GM12878 (cell line): ENCODE data around the gene PJA1. TPM values are rescaled to one million over a fixed set of nuclear protein-coding genes. Genes with fewer than 3 reads are reported as not detected.

Source experiments
- ATAC-seq: fragments of 200-7000 bp; cut with Tn5 transposase; 3 replicates; pipeline ENCODE4 v1.9.1; 2020; ENCODE audit warnings: mild to moderate bottlenecking, moderate library complexity
- BruUV-seq: library from RNA; stranded (reverse); fragments of 400-500 nt; replicated peaks from 2 replicates; lab custom pipeline; 2021; lab: Mats Ljungman, UMichigan
- CTCF ChIA-PET: fragments of 300-600 bp; sonication (Branson Sonifier 250); formaldehyde crosslinking; extraction: SDS; loops from one replicate; lab custom pipeline; 2021; ENCODE audit warnings: inconsistent platforms; lab: Yijun Ruan, JAX
- POLR2A ChIA-PET: fragments of 350-600 bp; formaldehyde crosslinking; extraction: SDS; loops from one replicate; lab custom pipeline; 2021; ENCODE audit warnings: inconsistent platforms; lab: Charles Lee
- RAD21 ChIA-PET: fragments of 300-600 bp; sonication (Branson Sonifier 250); formaldehyde crosslinking; loops from one replicate; lab custom pipeline; 2023; ENCODE audit warnings: antibody characterized with exemption; ENCODE audit not compliant: unreplicated experiment; lab: Charles Lee
- SMC1A ChIA-PET: fragments of 300-600 bp; sonication (Branson Sonifier 250); formaldehyde crosslinking; loops from one replicate; lab custom pipeline; 2023; ENCODE audit not compliant: unreplicated experiment, uncharacterized antibody; lab: Charles Lee
- DNase-seq: peaks from one replicate; pipeline ENCODE4 v3.0.0-alpha.2; 2011; ENCODE audit warnings: low read depth, low spot score
- FAIRE-seq: peaks from 3 replicates; lab custom pipeline; 2011; peaks lifted over from hg19 to GRCh38; lab: Jason Lieb, UNC
- H2AFZ ChIP-seq: 2 replicates; pipeline ENCODE4 v1.6.0; 2011; ENCODE audit warnings: low read depth, low read length, control low read depth; ENCODE audit not compliant: control insufficient read depth
- H3K27ac ChIP-seq: 2 replicates; pipeline ENCODE4 v1.5.1; 2011; ENCODE audit warnings: control low read depth; ENCODE audit not compliant: control insufficient read depth, insufficient read depth
- H3K27me3 ChIP-seq, 2 experiments: replicated peaks in 1 of 2; 2 replicates each; pipeline versions ENCODE4 v1.6.0 to v1.6.1; 2011; ENCODE audit warnings: low read length in 1 of 2; ENCODE audit not compliant: control insufficient read depth in 2 of 2, insufficient read depth in 2 of 2
- H3K36me3 ChIP-seq, 2 experiments: 2 replicates each; pipeline ENCODE4 v1.5.1; 2011; ENCODE audit warnings: low read length in 1 of 2; ENCODE audit not compliant: control insufficient read depth in 2 of 2, insufficient read depth in 2 of 2
- H3K4me1 ChIP-seq: 2 replicates; pipeline ENCODE4 v1.6.1; 2011; ENCODE audit warnings: mild to moderate bottlenecking, low read length, moderate library complexity, mixed read lengths; ENCODE audit not compliant: control insufficient read depth, insufficient read depth
- H3K4me2 ChIP-seq: 2 replicates; pipeline ENCODE4 v1.6.0; 2011; ENCODE audit warnings: control low read depth; ENCODE audit not compliant: control insufficient read depth, insufficient read depth
- H3K4me3 ChIP-seq: fragments of 200-600 bp; sonication (generic); 2 replicates; pipeline ENCODE4 v1.5.1; 2016
- H3K79me2 ChIP-seq: 2 replicates; pipeline ENCODE4 v1.6.0; 2011; ENCODE audit warnings: low read length; ENCODE audit not compliant: control insufficient read depth, insufficient read depth
- H3K9ac ChIP-seq: 2 replicates; pipeline ENCODE4 v1.8.0; 2011; ENCODE audit warnings: low read length, control low read depth, mixed read lengths; ENCODE audit not compliant: control insufficient read depth, insufficient read depth
- H3K9me3 ChIP-seq: replicated peaks from 3 replicates; pipeline ENCODE4 v1.5.1; 2011; ENCODE audit warnings: mild to moderate bottlenecking, low read length; ENCODE audit not compliant: control insufficient read depth, insufficient read depth
- H4K20me1 ChIP-seq: 2 replicates; pipeline ENCODE4 v1.6.0; 2011; ENCODE audit not compliant: control insufficient read depth, insufficient read depth
- BACH1 ChIP-seq: fragments of 450-650 bp; IDR thresholded peaks from 2 replicates; pipeline ENCODE4 v1.6.1; 2017; ENCODE audit warnings: mild to moderate bottlenecking, borderline replicate concordance
- CBX3 ChIP-seq: fragments of 200-600 bp; sonication (generic); IDR thresholded peaks from 2 replicates; pipeline ENCODE4 v1.6.1; 2016; ENCODE audit warnings: low read depth, borderline replicate concordance
- CEBPZ ChIP-seq: fragments of 150-350 bp; IDR thresholded peaks from 2 replicates; pipeline ENCODE4 v1.6.1; 2016; ENCODE audit warnings: low read depth, low read length
- CUX1 ChIP-seq: IDR thresholded peaks from 2 replicates; pipeline ENCODE4 v1.6.1; 2012; ENCODE audit warnings: improper control_type of control experiment, low read depth, low read length; ENCODE audit not compliant: insufficient replicate concordance
- HDAC2 ChIP-seq: fragments of 200-600 bp; sonication (generic); IDR thresholded peaks from 2 replicates; pipeline ENCODE4 v1.6.1; 2017
- JUNB ChIP-seq: IDR thresholded peaks from 2 replicates; pipeline ENCODE4 v1.6.1; 2016; ENCODE audit warnings: antibody characterized with exemption, mild to moderate bottlenecking
- NFIC ChIP-seq: IDR thresholded peaks from 2 replicates; pipeline ENCODE4 v1.6.1; 2012; ENCODE audit warnings: low read depth, mild to moderate bottlenecking, inconsistent platforms, low read length, moderate library complexity
- NR2C1 ChIP-seq: fragments of 450-650 bp; IDR thresholded peaks from 2 replicates; pipeline ENCODE4 v1.6.1; 2017; ENCODE audit warnings: antibody characterized with exemption, mild to moderate bottlenecking, moderate library complexity
- RAD21 ChIP-seq: IDR thresholded peaks from 2 replicates; pipeline ENCODE4 v1.6.1; 2011; ENCODE audit warnings: mild to moderate bottlenecking, low read depth, low read length, moderate library complexity; ENCODE audit not compliant: insufficient read depth
- SP1 ChIP-seq: IDR thresholded peaks from one replicate; pipeline ENCODE4 v1.6.1; 2011; ENCODE audit warnings: low read depth, low read length
- SUZ12 ChIP-seq: fragments of 200-600 bp; sonication (generic); IDR thresholded peaks from one replicate; pipeline ENCODE4 v1.6.1; 2018; ENCODE audit warnings: antibody characterized with exemption, mild to moderate bottlenecking; ENCODE audit not compliant: unreplicated experiment
- TBL1XR1 ChIP-seq: IDR thresholded peaks from 2 replicates; pipeline ENCODE4 v1.6.1; 2012; ENCODE audit warnings: low read depth, low read length, improper control_type of control experiment
- WGBS: methylation state at CpG from one replicate; pipeline ENCODE4 v1.1.6; 2016; ENCODE audit warnings: low lambda C conversion rate; ENCODE audit not compliant: insufficient replicate concordance, insufficient coverage; ENCODE audit errors: missing lambda C conversion rate; 5-methylcytosine and 5-hydroxymethylcytosine counted together
- in situ Hi-C: fragments of 300-500 bp; cut with MboI; formaldehyde crosslinking; loops from 9 replicates; pipeline ENCODE4 v1.14.3; 2018; ENCODE audit warnings: mixed read lengths
- intact Hi-C: fragments of 100-400 bp; cut with micrococcal nuclease; formaldehyde crosslinking; loops from one replicate; pipeline ENCODE4 v1.14.2; 2022; ENCODE audit not compliant: unreplicated experiment
- polyA plus RNA-seq, 11 experiments: library from polyadenylated mRNA; depleted of rRNA in 4 of 11; unstranded in 6 of 11; stranded (reverse) in 5 of 11; fragments of >200 nt; fragmentation: Nextera tagmentation in 4 of 11; fragmentation: Illumina TruSeq in 1 of 11; extraction: Ambion mirVana in 4 of 11; extraction: Trizol in 1 of 11; gene quantifications; 1 replicate in 1 of 11; 2 replicates in 10 of 11; pipeline versions ENCODE4 v1.2.1 to v1.2.3, GENCODE V29; 2011 to 2016; ENCODE audit warnings: inconsistent platforms in 2 of 11, missing spikeins in 2 of 11, low read depth in 1 of 11
- total RNA-seq, 4 experiments: library from RNA; depleted of rRNA in 3 of 4; stranded (reverse); fragments of >200 nt in 3 of 4; fragmentation: Illumina TruSeq in 1 of 4; extraction: Trizol in 1 of 4; gene quantifications; 2 replicates each; pipeline versions ENCODE4 v1.2.1 to v1.2.3, GENCODE V29; 2013 to 2021

The PJA1 gene
- total and polyA plus RNA-seq, 10 of the 15 experiments (the other 5 are each of a cell fraction or from before 2014, with no cell fraction given), result 5.2 to 19.5 (median 10.8) TPM

- DNase-seq (no peak), FAIRE-seq (no peak)
- intact Hi-C loops, result no loop called here
- no peak overlapping the region for H3K4me3 ChIP-seq
- TF ChIP-seq CEBPZ (no peak), CUX1 (no peak), TBL1XR1 (no peak), JUNB (no peak), SUZ12 (no peak), NFIC (no peak), RAD21 (no peak), BACH1 (no peak), SP1 (no peak), NR2C1 (no peak), HDAC2 (no peak), CBX3 (no peak)
- TF ChIP-seq, all 136 proteins: peak for 0
- no TSS peak for BruUV-seq
- Histone ChIP-seq H3K4me2 (no peak overlapping the region), H3K9me3 (no peaks in the 10 kb centered on the region), H2AFZ (no peak overlapping the region), H4K20me1 (no peaks in the 10 kb centered on the region), H3K79me2 (no peaks in the 10 kb centered on the region), H3K27me3 (no peaks in the 10 kb centered on the region), H3K4me1 (no peaks in the 10 kb centered on the region), H3K9ac (no peak overlapping the region), H3K27ac (no peak overlapping the region), H3K36me3 (no peaks in the 10 kb centered on the region)
- in situ Hi-C loops, result no loop called here
- CTCF ChIA-PET, result no interaction called here
- RAD21 ChIA-PET, result no interaction called here
- SMC1A ChIA-PET, result no interaction called here
- 0% methylated on average over 1 of the region's 1 CpG for WGBS
- ATAC-seq, result no peak
- POLR2A ChIA-PET, result no interaction called here
Observed at GRCh38 chrX:69186651-69187050, 21.4 kb upstream of the PJA1 start.
